ENCODE results near the gene TIMP2. TPM values are rescaled to one million over a fixed set of nuclear protein-coding genes. Genes with fewer than 3 reads are reported as not detected.

TIMP2 gene
- total and polyA plus RNA-seq, 2 of the 13 experiments (the other 11 are each of a cell fraction or from before 2014, with no cell fraction given), result 3.8 to 8.5 TPM

DNA sequence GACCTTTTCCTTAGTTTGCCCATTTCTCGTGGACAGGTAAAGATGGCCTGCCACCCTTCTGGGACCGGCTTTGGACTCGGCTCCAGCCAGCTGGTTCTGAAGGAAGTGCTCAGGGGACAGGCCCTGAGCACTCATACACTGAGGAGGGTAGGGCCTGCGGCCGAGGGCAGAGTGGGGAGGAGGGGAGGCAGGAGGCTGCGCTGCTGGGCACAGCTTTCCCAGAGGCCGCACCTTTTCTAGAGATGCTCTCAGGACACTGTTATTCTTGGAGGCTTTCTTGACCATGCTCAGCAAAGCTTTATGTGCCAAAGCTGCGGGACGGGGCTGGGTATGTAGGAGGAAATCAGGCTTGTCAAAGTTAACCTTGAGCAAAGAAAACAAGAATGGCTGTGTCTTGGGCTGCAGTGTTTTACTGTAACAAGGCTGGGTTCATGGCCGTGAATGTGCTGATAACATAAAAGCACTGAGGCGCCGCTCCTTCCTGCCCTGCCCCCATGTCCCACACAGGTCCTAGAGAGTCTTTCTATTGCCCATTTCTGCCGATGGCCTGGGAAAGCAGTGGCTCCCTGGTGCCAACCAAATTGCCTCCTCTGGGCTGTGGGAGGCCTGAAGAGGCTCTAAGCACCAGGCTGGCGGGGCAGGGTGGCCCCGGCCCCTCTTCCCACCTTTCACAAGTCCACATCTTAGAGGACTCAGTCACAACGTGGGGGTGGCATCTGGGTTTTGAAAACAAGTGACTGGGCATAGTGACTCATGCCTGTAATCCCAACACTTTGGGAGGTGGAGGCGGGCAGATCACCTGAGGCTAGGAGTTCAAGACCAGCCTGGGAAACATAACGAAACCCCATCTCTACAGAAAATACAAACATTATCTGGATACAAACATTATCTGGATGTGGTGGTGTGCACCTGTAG is 22.3 kb upstream of the TIMP2 start (continued):
- TF ChIP-seq ZNF83 (CRISPR knock-in tag; IDR thresholded peaks at IDR 0.05; ENCODE audit: borderline replicate concordance), result no peak
- no peak for TF ChIP-seq ZNF354B (CRISPR knock-in tag; IDR thresholded peaks at IDR 0.05)
- TF ChIP-seq, protein P1, sequence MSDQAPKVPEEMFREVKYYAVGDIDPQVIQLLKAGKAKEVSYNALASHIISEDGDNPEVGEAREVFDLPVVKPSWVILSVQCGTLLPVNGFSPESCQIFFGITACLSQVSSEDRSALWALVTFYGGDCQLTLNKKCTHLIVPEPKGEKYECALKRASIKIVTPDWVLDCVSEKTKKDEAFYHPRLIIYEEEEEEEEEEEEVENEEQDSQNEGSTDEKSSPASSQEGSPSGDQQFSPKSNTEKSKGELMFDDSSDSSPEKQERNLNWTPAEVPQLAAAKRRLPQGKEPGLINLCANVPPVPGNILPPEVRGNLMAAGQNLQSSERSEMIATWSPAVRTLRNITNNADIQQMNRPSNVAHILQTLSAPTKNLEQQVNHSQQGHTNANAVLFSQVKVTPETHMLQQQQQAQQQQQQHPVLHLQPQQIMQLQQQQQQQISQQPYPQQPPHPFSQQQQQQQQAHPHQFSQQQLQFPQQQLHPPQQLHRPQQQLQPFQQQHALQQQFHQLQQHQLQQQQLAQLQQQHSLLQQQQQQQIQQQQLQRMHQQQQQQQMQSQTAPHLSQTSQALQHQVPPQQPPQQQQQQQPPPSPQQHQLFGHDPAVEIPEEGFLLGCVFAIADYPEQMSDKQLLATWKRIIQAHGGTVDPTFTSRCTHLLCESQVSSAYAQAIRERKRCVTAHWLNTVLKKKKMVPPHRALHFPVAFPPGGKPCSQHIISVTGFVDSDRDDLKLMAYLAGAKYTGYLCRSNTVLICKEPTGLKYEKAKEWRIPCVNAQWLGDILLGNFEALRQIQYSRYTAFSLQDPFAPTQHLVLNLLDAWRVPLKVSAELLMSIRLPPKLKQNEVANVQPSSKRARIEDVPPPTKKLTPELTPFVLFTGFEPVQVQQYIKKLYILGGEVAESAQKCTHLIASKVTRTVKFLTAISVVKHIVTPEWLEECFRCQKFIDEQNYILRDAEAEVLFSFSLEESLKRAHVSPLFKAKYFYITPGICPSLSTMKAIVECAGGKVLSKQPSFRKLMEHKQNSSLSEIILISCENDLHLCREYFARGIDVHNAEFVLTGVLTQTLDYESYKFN (CRISPR knock-in tag; conservative IDR thresholded peaks at IDR 0.05), result peak; percentile 34; the same call in 1 of the 2 replicates
- TF ChIP-seq ZNF10 (CRISPR knock-in tag; IDR thresholded peaks at IDR 0.05; ENCODE audit: borderline replicate concordance, low read depth), result no peak
- TF ChIP-seq RBM39 (IDR thresholded peaks at IDR 0.05; ENCODE audit: low read depth, low read length, poor library complexity, severe bottlenecking), result no peak
- no peak for TF ChIP-seq ZNF549 (CRISPR knock-in tag; IDR thresholded peaks at IDR 0.05)
- no peak for TF ChIP-seq ZNF839 (CRISPR knock-in tag; IDR thresholded peaks at IDR 0.05; ENCODE audit: borderline replicate concordance)
- TF ChIP-seq GATA4 (IDR thresholded peaks at IDR 0.05; ENCODE audit: borderline replicate concordance, low read depth), result no peak; the same call in 1 of the 2 replicates
- TF ChIP-seq, protein P2, sequence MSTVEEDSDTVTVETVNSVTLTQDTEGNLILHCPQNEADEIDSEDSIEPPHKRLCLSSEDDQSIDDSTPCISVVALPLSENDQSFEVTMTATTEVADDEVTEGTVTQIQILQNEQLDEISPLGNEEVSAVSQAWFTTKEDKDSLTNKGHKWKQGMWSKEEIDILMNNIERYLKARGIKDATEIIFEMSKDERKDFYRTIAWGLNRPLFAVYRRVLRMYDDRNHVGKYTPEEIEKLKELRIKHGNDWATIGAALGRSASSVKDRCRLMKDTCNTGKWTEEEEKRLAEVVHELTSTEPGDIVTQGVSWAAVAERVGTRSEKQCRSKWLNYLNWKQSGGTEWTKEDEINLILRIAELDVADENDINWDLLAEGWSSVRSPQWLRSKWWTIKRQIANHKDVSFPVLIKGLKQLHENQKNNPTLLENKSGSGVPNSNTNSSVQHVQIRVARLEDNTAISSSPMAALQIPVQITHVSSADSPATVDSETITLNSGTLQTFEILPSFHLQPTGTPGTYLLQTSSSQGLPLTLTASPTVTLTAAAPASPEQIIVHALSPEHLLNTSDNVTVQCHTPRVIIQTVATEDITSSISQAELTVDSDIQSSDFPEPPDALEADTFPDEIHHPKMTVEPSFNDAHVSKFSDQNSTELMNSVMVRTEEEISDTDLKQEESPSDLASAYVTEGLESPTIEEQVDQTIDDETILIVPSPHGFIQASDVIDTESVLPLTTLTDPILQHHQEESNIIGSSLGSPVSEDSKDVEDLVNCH (CRISPR knock-in tag; IDR thresholded peaks at IDR 0.05), result no peak
- no peak for TF ChIP-seq ZNF253 (CRISPR knock-in tag; IDR thresholded peaks at IDR 0.05; ENCODE audit: borderline replicate concordance)
- TF ChIP-seq, protein P3, sequence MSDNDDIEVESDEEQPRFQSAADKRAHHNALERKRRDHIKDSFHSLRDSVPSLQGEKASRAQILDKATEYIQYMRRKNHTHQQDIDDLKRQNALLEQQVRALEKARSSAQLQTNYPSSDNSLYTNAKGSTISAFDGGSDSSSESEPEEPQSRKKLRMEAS (IDR thresholded peaks at IDR 0.05), result no peak
- TF ChIP-seq ZNF790 (CRISPR knock-in tag; IDR thresholded peaks at IDR 0.05; ENCODE audit: borderline replicate concordance), result no peak
- TF ChIP-seq, protein P4, sequence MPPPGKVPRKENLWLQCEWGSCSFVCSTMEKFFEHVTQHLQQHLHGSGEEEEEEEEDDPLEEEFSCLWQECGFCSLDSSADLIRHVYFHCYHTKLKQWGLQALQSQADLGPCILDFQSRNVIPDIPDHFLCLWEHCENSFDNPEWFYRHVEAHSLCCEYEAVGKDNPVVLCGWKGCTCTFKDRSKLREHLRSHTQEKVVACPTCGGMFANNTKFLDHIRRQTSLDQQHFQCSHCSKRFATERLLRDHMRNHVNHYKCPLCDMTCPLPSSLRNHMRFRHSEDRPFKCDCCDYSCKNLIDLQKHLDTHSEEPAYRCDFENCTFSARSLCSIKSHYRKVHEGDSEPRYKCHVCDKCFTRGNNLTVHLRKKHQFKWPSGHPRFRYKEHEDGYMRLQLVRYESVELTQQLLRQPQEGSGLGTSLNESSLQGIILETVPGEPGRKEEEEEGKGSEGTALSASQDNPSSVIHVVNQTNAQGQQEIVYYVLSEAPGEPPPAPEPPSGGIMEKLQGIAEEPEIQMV (CRISPR knock-in tag; IDR thresholded peaks at IDR 0.05; ENCODE audit: low read depth), result no peak
- no peak for TF ChIP-seq RBM22 (optimal IDR thresholded peaks at IDR 0.05; ENCODE audit: low read length)
